Esophagus mucosa (tissue), 1 donor: Measurements from ENCODE around the gene UNC5A. TPM values are rescaled to one million over a fixed set of nuclear protein-coding genes. Genes with fewer than 3 reads are reported as not detected.
A peak's percentile ranks its signal among the peaks of the same experiment; 100 is the strongest.

Experiments
- ATAC-seq: fragments of 200-7000 bp; cut with Tn5 transposase; one replicate; pipeline ENCODE4 v1.9.1; 2020
- total RNA-seq: library from RNA; stranded (reverse); gene quantifications from one replicate; pipeline ENCODE4 v1.2.4, GENCODE V29; 2023
- donor health status: DM: yes; HTN: yes; CAD: no.

The UNC5A gene
- total RNA-seq, 1 donor from 2014 or later: not detected

- ATAC-seq: no peak
These were observed 10.3 kb upstream of the UNC5A start for GRCh38 chr5:176800024-176800423.

GRCh38 chr5:176802116-176802784 lies 8.1 kb upstream of the UNC5A start:
- ATAC-seq: no peak

- ATAC-seq: no peak
These were observed 7.1 kb upstream of the UNC5A start for GRCh38 chr5:176803068-176803942.

GRCh38 chr5:176803943-176804498 lies 6.3 kb upstream of the UNC5A start:
- peak; percentile 41 for ATAC-seq

GRCh38 chr5:176806137-176806536 lies 4.2 kb upstream of the UNC5A start:
- no peak for ATAC-seq

GRCh38 chr5:176809544-176810080 lies 747 bp upstream of the UNC5A start:
- no peak for ATAC-seq

- ATAC-seq: no peak
These were observed 535 bp downstream of the UNC5A start for GRCh38 chr5:176810687-176811501.

GRCh38 chr5:176812269-176813259 lies 2.2 kb downstream of the UNC5A start:
- no peak for ATAC-seq

GRCh38 chr5:176813587-176814312 lies 3.4 kb downstream of the UNC5A start:
- no peak for ATAC-seq

GRCh38 chr5:176814313-176814685 lies 3.9 kb downstream of the UNC5A start:
- ATAC-seq: no peak

GRCh38 chr5:176814836-176815438 lies 4.6 kb downstream of the UNC5A start:
- no peak for ATAC-seq

GRCh38 chr5:176816043-176816745 lies 5.8 kb downstream of the UNC5A start:
- no peak for ATAC-seq

GRCh38 chr5:176816791-176817347 lies 6.5 kb downstream of the UNC5A start:
- ATAC-seq: no peak

- ATAC-seq: no peak
These were observed 7.0 kb downstream of the UNC5A start for GRCh38 chr5:176817369-176817840.

- no peak for ATAC-seq
These were observed 7.5 kb downstream of the UNC5A start for GRCh38 chr5:176817841-176818377.

- ATAC-seq: no peak
These were observed 8.2 kb downstream of the UNC5A start for GRCh38 chr5:176818391-176819098.

- no peak for ATAC-seq
These were observed 9.1 kb downstream of the UNC5A start for GRCh38 chr5:176819476-176819875.

- ATAC-seq: no peak
These were observed 10.6 kb downstream of the UNC5A start for GRCh38 chr5:176820937-176821336.
